Measurements from ENCODE around the gene TMPRSS6.

Gene TMPRSS6

DNA sequence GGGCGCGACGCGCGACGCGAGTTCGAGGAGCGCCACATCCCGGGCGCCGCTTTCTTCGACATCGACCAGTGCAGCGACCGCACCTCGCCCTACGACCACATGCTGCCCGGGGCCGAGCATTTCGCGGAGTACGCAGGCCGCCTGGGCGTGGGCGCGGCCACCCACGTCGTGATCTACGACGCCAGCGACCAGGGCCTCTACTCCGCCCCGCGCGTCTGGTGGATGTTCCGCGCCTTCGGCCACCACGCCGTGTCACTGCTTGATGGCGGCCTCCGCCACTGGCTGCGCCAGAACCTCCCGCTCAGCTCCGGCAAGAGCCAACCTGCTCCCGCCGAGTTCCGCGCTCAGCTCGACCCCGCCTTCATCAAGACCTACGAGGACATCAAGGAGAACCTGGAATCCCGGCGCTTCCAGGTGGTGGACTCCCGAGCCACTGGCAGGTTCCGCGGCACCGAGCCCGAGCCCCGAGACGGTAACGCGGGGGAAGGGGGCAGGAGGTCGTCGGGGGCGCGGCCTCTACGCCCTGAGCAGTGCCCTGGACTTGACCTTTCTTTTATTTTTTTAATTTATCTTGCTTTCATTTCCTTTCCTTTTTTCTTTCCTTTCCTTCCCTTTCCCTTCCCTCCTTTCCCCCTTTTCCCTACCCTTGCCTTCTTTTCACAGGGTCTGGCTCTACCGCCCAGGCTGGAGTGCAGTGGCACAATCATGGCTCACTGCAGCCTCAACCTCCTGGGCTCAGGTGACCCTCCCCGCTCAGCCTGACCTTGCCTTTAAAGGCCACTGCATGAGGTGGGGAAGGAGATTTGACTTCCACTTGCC, 85.0 kb downstream of the TMPRSS6 start:
- DNase-seq, result no peak

DNA sequence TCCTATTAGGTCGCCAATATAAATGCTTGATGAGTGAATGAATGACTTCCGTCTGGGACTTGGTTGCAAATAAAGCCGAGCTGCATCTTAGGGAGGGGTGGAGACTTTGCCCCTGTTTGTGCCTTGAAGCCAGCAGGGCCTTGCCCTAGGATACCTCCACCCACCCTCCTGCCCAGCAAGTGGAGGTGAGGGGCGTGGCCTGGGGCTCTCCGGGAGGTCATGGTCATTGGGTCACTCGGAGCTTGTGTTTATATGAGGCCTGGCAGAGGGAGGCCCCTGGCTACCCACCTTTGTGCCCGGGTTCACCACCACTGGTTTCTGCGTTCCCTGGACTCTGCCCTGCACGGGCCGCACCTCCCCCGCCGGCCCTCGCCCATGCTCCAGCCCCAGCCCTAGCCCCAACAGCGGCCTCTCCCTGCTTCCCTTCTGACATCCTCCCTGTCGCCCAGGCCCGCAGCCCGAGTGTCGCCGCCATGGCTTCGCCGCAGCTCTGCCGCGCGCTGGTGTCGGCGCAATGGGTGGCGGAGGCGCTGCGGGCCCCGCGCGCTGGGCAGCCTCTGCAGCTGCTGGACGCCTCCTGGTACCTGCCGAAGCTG, 85.7 kb downstream of the TMPRSS6 start:
- no peak for DNase-seq

DNA sequence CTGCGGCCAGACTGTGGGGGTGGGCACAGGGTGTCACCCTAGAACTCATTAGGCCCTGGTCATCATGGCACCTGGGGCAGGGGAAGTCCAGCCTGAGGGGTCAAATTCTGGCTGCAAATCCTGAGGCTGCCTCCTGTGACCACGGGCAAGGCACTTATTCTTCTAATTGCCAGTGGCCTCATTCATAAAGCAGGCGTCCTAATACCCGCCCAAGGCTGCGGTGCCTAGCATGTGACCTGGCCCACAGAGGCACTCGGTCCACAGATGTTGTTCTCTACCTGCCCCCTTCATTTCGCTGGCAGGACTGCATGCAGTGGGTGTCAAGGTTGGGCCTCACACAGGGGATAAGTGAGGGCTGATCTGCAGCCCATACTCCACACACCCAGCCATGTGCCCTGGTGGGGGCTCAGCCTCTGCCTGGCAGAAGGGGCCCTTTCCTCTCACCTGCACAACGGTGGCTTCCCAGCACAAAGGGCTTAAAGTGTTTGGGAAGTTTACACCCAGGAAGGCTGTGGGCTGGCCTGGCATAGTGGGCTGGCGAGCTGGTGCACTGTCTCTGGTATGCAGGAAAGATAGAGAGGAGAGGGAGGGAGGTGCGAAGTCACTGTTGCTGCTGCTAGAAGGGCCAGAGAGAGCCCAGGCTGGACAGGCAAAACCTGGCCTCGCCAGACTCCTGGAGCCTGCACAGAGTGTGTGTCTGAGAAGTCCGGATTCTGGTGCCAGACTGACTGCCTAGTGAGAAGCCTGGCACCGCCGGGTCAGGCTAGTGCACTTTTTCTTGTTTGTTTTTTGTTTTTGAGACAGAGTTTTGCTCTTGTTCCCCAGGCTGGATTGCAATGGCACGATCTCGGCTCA, 86.8 kb downstream of the TMPRSS6 start:
- DNase-seq, result no peak

DNA sequence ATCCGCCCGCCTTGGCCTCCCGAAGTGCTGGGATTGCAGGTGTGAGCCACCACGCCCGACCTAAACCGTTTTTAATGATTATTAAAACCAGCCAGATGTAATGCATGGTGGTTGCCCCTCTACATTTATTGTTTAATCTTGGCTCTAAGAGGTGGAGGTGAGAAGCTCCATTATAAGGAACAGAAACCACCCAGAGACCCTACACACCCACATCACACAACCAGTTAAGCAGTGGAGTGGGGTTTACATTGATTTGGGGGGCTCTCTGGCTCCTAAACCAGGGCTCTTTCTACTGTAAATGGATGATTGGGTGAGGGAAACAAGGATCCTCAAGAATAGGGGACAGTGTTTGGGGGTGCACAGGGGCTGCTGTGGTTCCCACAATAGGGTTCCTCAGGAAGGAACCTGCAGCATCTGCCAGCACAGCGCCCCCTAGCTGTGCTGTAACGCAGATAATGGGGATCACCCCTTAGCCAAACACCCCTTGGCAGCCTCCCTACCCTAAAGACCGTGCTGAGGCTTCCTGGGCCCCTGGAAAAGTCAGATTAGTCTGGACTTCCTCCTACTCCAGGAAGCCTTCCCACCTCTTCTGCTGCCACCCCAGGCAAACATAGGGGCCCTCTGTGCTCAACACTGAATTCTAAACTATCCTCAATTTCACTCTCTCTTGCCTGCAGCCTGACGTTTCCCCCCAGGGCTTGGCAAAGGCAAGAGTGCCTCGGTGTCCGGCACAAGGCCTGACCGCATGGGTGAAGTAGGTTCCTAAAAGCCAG, 87.6 kb downstream of the TMPRSS6 start:
- peak; percentile 88 for DNase-seq

DNA sequence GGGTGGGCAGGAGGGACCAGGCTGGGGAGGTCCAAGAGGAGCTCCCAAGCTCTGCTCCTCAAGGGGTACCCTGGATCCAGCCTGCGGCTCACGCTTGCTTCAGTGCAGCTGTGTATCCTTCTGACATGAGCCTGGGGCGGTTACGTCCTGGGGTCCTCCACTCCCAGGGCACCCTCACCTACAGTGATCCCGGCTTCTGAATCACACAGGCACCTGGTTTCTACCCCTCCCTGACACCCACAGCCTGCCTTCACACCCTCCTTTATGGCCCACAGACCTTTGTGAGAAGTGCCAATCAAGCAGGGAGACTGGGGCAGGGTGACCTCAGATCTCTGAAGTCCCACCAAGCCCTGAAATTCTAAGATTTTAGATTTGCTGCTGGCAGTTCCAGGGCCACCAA, 88.5 kb downstream of the TMPRSS6 start:
- no peak for DNase-seq

DNA sequence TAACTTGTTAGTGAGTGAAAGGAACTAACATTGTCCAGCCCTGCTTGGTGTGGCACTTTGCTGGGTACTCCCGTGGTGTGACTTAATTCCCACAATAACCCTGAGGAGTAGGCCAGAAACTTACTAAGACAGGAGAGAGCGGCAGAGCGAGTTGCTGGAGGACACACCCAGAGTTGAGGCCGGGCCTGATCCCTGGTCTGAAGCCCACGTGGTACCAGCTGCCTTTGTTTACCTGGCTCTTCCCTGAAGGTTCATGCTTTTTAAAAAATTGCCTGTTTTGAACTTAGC, 89.4 kb downstream of the TMPRSS6 start:
- peak; percentile 78 for DNase-seq

DNA sequence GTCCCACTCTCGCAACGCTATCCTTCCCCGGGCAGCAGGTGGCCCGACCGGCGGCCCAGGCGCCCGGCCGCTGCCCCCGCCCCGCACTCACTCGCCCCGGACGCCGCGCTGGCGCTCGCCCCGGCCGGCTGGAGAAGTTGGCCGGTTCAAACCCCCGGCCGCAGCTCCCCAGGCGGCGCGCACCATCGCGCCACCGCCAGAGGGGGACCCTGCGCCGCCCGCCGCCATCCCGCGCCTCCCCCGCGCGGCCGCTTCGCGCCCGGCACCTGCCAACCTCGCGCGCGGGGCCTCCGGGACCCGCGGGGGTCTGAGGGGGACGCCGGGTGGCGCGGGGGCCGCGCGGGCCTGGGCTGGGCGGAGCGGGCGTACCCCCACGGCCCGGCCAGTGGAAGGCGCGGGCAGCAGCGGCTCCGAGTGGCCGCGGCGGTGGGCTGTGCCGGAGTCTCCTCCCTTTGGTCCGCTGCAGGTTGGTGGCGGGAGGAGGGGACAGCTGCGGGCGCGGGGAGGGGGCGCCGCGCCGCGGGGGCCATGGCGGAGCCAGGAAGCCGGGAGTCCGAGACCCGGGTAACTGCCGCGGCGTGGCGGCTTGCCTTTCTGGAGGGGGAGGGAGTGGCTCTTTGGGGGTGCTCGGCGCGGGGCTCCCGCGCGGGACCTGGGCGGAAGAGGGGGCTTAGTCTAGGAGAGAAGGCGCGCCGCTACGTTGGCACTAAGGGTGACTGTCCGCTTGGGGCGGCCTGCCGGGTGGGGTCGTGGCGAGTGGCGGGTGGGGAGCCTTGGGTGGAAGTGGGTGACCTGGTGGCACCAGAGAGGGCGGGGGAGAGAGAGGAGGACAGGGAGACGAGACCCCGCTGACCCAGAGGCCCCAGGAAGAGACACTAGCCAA, 90.0 kb downstream of the TMPRSS6 start, which contains the start of the genes MPST and TST:
MPST (plus strand) TSS at position 434 of the 883 bp plus-strand sequence; CDS start at position 529, 95 bp downstream.
TST (minus strand) TSS at position 139 of the 883 bp plus-strand sequence. CDS start 715 bp downstream, outside the sequence.
- DNase-seq, result peak; percentile 89

DNA sequence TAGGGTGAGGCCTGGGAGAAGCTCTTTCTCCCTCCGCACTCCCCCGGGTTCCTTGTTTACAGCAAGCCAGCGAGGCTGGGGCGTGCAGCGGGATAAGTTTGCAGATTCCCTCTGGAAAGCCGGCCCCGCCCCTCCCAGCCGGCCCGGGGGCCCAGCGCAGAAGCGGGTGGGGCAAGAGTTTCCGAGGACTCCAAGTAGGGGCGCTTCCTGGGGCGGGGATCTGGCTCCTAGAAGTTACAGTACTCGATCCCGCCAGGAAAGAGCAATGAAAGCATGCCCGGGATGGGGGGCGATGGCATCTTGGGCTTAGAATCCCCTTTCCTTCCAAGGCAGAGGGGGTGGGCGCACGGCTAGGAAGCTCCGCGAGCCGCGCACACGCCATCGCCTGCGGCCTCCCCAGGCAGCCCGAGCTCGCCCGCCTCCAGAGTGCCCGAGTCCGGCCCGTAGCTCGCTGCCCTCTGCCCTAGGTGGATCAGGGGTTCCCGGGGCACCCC, 90.7 kb downstream of the TMPRSS6 start:
- DNase-seq, result no peak

DNA sequence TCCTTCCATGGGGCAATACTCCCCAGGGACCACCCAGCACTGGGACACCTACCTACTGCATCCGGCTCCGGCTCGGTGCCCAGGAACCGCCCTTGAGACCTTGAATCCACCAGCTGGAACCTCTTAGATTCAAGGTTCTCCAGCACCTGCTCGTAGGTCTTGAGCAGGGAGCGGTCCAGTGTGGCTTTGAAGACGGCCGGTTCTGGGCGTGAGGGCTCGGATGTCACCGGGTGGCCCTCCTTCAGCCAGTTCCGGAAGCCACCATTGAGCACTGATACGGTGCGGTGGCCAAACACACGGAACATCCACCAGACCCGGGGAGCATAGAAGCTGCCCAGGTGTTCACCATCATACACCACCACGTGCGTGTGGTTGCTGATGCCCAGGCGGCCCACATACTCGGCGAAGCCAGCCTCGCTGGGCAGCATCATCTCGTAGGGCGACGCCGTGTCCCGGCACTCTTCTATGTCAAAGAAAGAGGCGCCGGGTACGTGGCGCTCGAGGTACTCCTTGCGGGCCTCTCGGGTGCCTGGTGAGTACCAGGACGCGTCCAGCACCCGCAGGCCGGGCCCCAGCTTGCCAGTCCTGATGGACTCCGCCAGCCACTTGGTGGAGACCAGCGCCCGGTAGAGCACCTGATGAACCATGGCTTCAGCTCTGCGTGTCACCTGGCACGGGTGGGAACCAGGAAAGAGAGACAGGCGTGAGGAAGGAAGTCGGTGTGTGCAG, 91.3 kb downstream of the TMPRSS6 start:
- DNase-seq, result no peak

DNA sequence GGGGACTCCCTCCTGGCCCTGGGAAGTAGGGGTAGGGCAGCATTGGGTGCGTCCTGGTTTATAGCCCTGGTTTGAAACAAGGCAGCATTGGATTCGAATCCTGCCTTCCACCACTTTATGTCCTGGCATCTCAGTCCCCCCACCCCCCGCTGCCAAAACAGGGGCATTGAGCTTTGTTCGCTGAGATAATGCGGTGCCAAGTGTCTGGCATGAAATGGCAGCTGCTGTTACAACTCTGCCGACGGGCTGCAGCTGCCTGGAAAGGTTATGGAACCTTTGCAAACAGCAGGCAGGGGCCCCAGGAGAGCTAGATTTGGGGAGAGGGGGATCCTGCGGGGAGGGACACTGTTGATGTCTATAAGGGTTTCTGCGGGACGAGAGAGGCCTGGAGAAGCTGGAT, 92.2 kb downstream of the TMPRSS6 start:
- no peak for DNase-seq

DNA sequence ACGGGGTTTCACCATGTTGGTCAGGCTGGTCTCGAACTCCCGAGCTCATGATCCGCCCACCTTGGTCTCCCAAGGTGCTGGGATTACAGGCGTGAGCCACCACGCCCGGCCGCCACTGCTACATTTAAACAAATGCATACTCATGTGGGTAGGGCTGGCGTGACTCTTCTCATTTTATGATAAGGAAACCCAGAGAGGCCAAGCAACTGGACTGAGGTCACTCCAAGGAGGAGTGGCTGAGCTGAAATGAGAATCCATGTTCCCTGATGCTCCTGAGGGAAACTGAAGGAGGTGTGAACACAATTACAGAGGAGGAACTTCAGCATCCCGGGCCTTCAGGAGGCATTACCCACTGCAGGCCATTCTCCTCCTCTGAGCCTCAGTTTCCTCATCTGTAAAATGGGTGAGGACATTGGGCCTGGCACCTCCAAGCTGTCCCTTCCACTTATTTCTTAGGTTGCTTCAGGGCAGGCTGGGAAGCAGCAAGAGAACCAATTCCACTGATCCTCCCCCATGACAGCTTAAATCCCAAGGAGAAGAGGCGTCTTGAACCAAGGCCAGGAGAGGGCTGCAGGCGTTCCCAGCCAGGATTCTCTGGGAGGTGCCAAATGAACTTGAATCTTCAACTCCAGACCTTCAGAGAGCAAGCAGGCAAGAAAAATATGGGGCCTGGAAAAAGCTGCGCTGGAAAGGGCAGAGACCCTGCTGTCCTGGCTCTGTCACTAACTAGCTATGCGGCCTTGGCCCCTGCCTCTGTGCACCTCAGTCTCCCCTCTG, 93.2 kb downstream of the TMPRSS6 start:
- peak; percentile 41 for DNase-seq

DNA sequence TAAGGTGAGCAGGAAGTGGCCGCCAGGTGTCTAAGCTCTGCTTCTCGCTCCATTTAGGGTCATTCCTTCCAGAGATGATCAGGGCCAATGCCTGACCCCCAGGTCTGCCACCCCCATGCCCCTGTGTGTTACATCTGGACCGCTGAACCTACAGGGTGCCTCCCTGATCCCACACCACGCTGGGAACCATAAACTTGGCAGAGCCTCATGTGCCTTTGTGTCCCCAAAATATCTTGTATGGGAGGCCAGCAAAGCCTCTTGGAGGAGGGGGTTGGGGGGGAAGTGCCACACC, 94.0 kb downstream of the TMPRSS6 start:
- DNase-seq, result no peak

Data from hematopoietic multipotent progenitor cell treated with erythropoietin and hydrocortisone succinate and interleukin-3 and kit ligand, for 4 days (in vitro differentiated cells).